ENCODE data around the gene IL25. TPM values are rescaled to one million over a fixed set of nuclear protein-coding genes. Genes with fewer than 3 reads are reported as not detected.

IL25 gene
- total RNA-seq, 4 donors from 2014 or later: not detected

- Histone ChIP-seq H3K9me3 (no peaks in the 10 kb centered on the region), H3K4me3 (peak overlapping the region; percentile 38 to 65 (median 45)), H3K4me1 (peaks cover 6 to 17% (median 13%) of the 10 kb centered on the region in 4 donors), H3K27me3 (peaks cover 36% of the 10 kb centered on the region), H3K36me3 (no peaks in the 10 kb centered on the region), H3K27ac (peak overlapping the region; percentile 52 to 77 (median 74))
- DNase-seq: no peak
- in situ Hi-C loops (cut with MboI; ENCODE audit: low pct_ligation_motif_present in 1 of 4, low pct_unique_long_range_greater_than_20kb in 1 of 4, low sequenced_read_pairs in 3 of 4): no loop called here
- 9% methylated on average over 51 of the region's 61 CpGs; no CpG with 5 or more reads in 1 of the 2 donors for WGBS, 2 donors (ENCODE audit: low coverage in 1 of 2)
- intact Hi-C loops (cut with DNase I; ENCODE audit: low total_unique reads): no loop called here
- TF ChIP-seq CTCF (IDR thresholded peaks at IDR 0.05): no peak
- no peak for TF ChIP-seq POLR2A (IDR thresholded peaks at IDR 0.05)
- TF ChIP-seq EP300 (IDR thresholded peaks at IDR 0.05; ENCODE audit: low read depth): no peak
- TF ChIP-seq POLR2AphosphoS5 (IDR thresholded peaks at IDR 0.05): no peak
Observed at GRCh38 chr14:23351681-23352505, 20.7 kb upstream of the IL25 start.

GRCh38 chr14:23352506-23353432 lies 19.8 kb upstream of the IL25 start, which contains the start of gene SLC22A17:
SLC22A17 (minus strand) TSS chr14:23352887.
- H3K4me1 ChIP-seq: peaks cover 6 to 17% (median 13%) of the 10 kb centered on the region in 4 donors
- in situ Hi-C loops (cut with MboI; ENCODE audit: low pct_ligation_motif_present in 1 of 4, low pct_unique_long_range_greater_than_20kb in 1 of 4, low sequenced_read_pairs in 3 of 4) (no loop called here), intact Hi-C loops (cut with DNase I; ENCODE audit: low total_unique reads) (no loop called here)
- peak; percentile 69 for DNase-seq
- no peak for TF ChIP-seq EP300 (IDR thresholded peaks at IDR 0.05; ENCODE audit: low read depth)
- peak; percentile 37 for TF ChIP-seq POLR2A (IDR thresholded peaks at IDR 0.05)
- peak; percentile 70 to 93 (median 74) for TF ChIP-seq POLR2AphosphoS5 (IDR thresholded peaks at IDR 0.05)
- TF ChIP-seq CTCF (IDR thresholded peaks at IDR 0.05): peak in 1 of 5 experiments; percentile 16
- no peaks in the 10 kb centered on the region for H3K9me3 ChIP-seq
- 3 to 33% methylated on average over 1 to 32 of the region's 42 CpGs for WGBS, 2 donors (ENCODE audit: low coverage in 1 of 2)
- H3K36me3 ChIP-seq: no peaks in the 10 kb centered on the region
- peak within 1 kb of the TSS; percentile 38 to 65 (median 45) for H3K4me3 ChIP-seq
- H3K27me3 ChIP-seq: peaks cover 36% of the 10 kb centered on the region
- H3K27ac ChIP-seq: peak within 1 kb of the TSS; percentile 52 to 77 (median 74)

- Histone ChIP-seq H3K4me3 (no peak overlapping the region), H3K27me3 (peaks cover 36% of the 10 kb centered on the region), H3K4me1 (peaks cover 6 to 17% (median 13%) of the 10 kb centered on the region in 4 donors), H3K9me3 (no peaks in the 10 kb centered on the region), H3K27ac (peak overlapping the region in 1 of 4 donors; percentile 8), H3K36me3 (no peaks in the 10 kb centered on the region)
- TF ChIP-seq EP300 (IDR thresholded peaks at IDR 0.05; ENCODE audit: low read depth): no peak
- TF ChIP-seq POLR2A (IDR thresholded peaks at IDR 0.05): no peak
- no peak for TF ChIP-seq CTCF (IDR thresholded peaks at IDR 0.05)
- TF ChIP-seq POLR2AphosphoS5 (IDR thresholded peaks at IDR 0.05): no peak
- intact Hi-C loops (cut with DNase I; ENCODE audit: low total_unique reads) (no loop called here), in situ Hi-C loops (cut with MboI; ENCODE audit: low pct_ligation_motif_present in 1 of 4, low pct_unique_long_range_greater_than_20kb in 1 of 4, low sequenced_read_pairs in 3 of 4) (no loop called here)
- WGBS, 2 donors (ENCODE audit: low coverage in 1 of 2): 74 to 100% methylated on average over 1 to 5 of the region's 5 CpGs
- no peak for DNase-seq
Observed at GRCh38 chr14:23353433-23353780, 19.2 kb upstream of the IL25 start.

- Histone ChIP-seq H3K36me3 (no peaks in the 10 kb centered on the region), H3K27me3 (peaks cover 36% of the 10 kb centered on the region), H3K27ac (no peak overlapping the region), H3K4me3 (no peak overlapping the region), H3K9me3 (no peaks in the 10 kb centered on the region), H3K4me1 (peaks cover 6 to 17% (median 13%) of the 10 kb centered on the region in 4 donors)
- TF ChIP-seq POLR2AphosphoS5 (IDR thresholded peaks at IDR 0.05) (no peak), EP300 (IDR thresholded peaks at IDR 0.05; ENCODE audit: low read depth) (no peak), CTCF (IDR thresholded peaks at IDR 0.05) (no peak), POLR2A (IDR thresholded peaks at IDR 0.05) (no peak)
- intact Hi-C loops (cut with DNase I; ENCODE audit: low total_unique reads): no loop called here
- in situ Hi-C loops (cut with MboI; ENCODE audit: low pct_ligation_motif_present in 1 of 4, low pct_unique_long_range_greater_than_20kb in 1 of 4, low sequenced_read_pairs in 3 of 4): no loop called here
- no peak for DNase-seq
- WGBS, 2 donors (ENCODE audit: low coverage in 1 of 2): 71 to 76% methylated on average over 1 to 6 of the region's 6 CpGs
Observed at GRCh38 chr14:23354990-23355389, 17.6 kb upstream of the IL25 start.
